Measurements from ENCODE around the gene ATXN7L1.
A peak's percentile ranks its signal among the peaks of the same experiment; 100 is the strongest.

Gene ATXN7L1

DNA sequence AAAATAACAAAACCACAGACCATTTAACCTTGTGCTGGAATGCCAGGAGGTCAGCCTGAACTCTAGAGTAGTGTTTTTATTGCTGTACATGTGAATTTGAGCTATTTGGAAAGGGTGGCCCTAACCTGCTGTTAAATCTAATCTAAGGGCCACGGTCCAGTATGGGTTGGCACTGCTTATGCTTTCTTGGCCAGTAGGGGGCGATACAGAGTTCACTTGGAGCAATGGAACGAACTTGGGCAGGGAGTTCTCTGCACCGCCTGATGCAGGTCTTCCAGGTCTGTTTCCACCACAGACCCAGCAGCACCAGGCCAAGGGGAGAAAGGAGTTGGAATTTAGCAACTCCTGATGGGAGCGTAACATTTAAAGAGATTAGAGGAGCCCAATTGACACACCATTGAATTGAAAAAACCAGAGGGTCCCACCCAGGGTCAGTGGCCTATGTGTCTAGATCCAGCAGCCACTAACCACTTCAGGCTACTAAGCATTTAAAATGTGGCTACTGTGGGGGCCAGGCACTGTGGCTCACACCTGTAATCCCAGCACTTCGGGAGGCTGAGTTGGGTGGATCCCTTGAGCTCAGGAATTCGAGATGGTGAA is 219.4 kb downstream of the ATXN7L1 start:
- DNase-seq (ENCODE audit: extremely low spot score) = peak; percentile 78
- CTCF ChIA-PET = interaction anchor here (0.6 to 1.7 kb wide), 19 partner anchors 9 to 1740 kb away, joined by 3 to 9 read pairs (median 4); no protein-coding TSS in a partner anchor
- POLR2A ChIA-PET = no interaction called here
- no peak for TF ChIP-seq SP1 (IDR thresholded peaks at IDR 0.05)
- TF ChIP-seq CTBP1 (IDR thresholded peaks at IDR 0.05; ENCODE audit: borderline replicate concordance) = no peak
- TF ChIP-seq NFRKB (IDR thresholded peaks at IDR 0.05) = no peak

DNA sequence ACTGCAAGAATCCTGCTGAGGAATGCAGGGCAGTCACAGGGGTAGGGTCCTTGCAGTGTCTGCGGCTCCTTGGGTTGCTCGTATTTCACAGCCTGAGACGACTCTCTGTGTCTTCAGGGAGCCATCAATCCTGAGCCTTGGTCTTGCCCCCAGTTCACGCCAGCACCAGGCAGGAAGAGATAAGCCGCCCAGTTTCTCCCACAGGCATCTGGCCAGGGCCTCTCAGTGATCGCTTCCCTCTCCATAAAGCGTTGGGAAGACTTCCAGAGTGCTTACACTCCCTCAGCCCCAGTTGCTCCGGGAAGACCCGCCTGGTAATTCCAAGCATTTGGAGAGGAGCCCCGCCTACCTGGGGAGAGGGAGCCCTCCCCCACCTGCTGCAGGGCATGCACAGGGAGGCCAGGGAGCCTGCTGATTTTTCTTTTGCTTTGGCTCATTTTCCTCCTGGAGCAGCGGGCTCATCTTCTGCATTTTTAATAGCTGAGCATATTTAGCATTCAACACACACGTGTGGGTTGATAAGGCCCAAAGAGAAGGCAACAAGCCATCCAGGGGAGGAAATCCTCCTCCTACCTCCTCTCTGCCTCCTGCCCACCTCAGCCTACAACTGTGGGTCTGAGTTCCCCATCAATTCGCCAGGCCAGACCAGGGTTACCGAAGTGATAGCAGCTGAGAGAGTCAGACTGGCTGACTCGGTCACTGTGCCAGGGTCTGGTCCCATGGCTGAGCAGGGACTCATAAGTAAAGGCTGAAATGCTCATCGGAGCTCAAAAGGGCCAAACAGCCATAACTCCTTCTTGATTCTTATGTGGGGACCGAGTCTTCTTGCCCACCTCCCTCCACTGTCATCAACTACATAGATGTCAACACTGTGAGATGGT is 220.7 kb downstream of the ATXN7L1 start:
- TF ChIP-seq HDGF (IDR thresholded peaks at IDR 0.05; ENCODE audit: borderline replicate concordance) = no peak
- TF ChIP-seq L3MBTL2 (conservative IDR thresholded peaks at IDR 0.05) = no peak
- TF ChIP-seq ZNF384 (IDR thresholded peaks at IDR 0.05) = no peak
- no peak for TF ChIP-seq FOXK2 (IDR thresholded peaks at IDR 0.05)
- TF ChIP-seq SP1 (IDR thresholded peaks at IDR 0.05) = no peak
- TF ChIP-seq SUZ12 (IDR thresholded peaks at IDR 0.05) = no peak
- no peak for TF ChIP-seq ARNT (IDR thresholded peaks at IDR 0.05)
- ChIA-PET CTCF (interaction anchor here (1.2 to 1.3 kb wide), 4 partner anchors 16 to 386 kb away, joined by 3 to 5 read pairs (median 4); no protein-coding TSS in a partner anchor), POLR2A (no interaction called here)

DNA sequence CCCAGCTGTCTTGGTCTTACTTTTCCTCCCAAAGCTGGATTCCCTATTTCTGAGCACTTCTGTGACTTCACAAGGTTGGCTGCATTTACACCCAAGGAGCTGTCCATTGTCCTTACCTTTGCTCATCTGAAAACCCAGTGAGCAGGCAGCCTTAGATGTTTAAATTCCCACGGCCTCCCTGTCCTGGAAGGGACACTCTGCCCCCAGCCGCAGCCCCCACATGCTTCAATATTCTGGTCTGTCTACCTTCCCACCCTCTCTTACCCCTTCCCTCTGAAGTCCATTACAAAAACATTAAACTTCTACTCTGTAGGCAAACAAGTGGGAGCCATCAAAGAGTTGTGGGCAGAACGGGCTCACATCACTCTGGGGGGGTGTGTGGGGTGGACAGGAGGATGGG is 221.3 kb downstream of the ATXN7L1 start:
- no peak for DNase-seq (ENCODE audit: extremely low spot score)
- POLR2A ChIA-PET = no interaction called here
- TF ChIP-seq NFRKB (IDR thresholded peaks at IDR 0.05) (no peak), LEF1 (IDR thresholded peaks at IDR 0.05; ENCODE audit: borderline replicate concordance) (no peak), BHLHE40 (IDR thresholded peaks at IDR 0.05; ENCODE audit: borderline replicate concordance) (no peak), HDGF (IDR thresholded peaks at IDR 0.05; ENCODE audit: borderline replicate concordance) (no peak), SUZ12 (IDR thresholded peaks at IDR 0.05) (no peak), SP1 (IDR thresholded peaks at IDR 0.05) (no peak), ELF4 (IDR thresholded peaks at IDR 0.05) (no peak), CTBP1 (IDR thresholded peaks at IDR 0.05; ENCODE audit: borderline replicate concordance) (no peak)
- CTCF ChIA-PET = interaction anchor here (1.3 kb wide), 1 partner anchor 387 kb away, joined by 5 read pairs; no protein-coding TSS in a partner anchor

More for the DNA sequence above, 220.7 kb downstream of the ATXN7L1 start:
- DNase-seq (ENCODE audit: extremely low spot score) = no peak

DNA sequence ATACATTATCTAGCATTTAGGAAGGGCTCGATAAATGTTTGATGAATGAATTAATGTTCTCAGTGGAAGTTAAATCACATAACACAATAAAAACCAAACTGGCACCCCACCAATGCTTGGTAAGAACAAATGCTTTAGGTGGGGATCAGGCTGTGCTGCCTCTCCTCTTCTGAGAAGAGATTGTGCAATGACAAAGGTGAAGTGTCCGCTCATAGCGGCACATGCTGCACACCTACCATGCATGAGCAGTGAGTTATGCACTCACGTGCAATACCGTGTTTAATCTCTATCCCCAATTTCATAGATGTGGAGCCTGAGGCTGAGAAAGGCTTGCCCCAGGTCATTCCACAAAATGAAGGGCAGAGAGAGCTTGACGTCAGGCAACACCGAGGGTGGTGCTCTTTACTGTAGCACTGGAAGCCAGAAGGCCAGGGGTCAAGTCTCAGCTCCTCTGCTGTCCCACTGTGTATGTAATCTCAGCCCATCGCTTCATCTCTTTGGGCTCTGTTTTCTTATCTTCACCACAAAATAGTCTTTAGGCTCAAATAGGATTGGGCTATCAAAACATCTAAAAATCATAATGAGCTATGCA is 222.2 kb downstream of the ATXN7L1 start:
- TF ChIP-seq, protein P1, sequence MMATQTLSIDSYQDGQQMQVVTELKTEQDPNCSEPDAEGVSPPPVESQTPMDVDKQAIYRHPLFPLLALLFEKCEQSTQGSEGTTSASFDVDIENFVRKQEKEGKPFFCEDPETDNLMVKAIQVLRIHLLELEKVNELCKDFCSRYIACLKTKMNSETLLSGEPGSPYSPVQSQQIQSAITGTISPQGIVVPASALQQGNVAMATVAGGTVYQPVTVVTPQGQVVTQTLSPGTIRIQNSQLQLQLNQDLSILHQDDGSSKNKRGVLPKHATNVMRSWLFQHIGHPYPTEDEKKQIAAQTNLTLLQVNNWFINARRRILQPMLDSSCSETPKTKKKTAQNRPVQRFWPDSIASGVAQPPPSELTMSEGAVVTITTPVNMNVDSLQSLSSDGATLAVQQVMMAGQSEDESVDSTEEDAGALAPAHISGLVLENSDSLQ (IDR thresholded peaks at IDR 0.05) = no peak
- TF ChIP-seq L3MBTL2 (conservative IDR thresholded peaks at IDR 0.05) (no peak), FOXA1 (IDR thresholded peaks at IDR 0.05) (no peak), NFRKB (IDR thresholded peaks at IDR 0.05) (no peak), BHLHE40 (IDR thresholded peaks at IDR 0.05; ENCODE audit: borderline replicate concordance) (no peak), TARDBP (IDR thresholded peaks at IDR 0.05) (no peak), CTBP1 (IDR thresholded peaks at IDR 0.05; ENCODE audit: borderline replicate concordance) (no peak), ARNT (IDR thresholded peaks at IDR 0.05) (no peak), SUZ12 (IDR thresholded peaks at IDR 0.05) (no peak), SP1 (IDR thresholded peaks at IDR 0.05) (no peak), ELF4 (IDR thresholded peaks at IDR 0.05) (no peak), ZNF384 (IDR thresholded peaks at IDR 0.05) (no peak), FOXK2 (IDR thresholded peaks at IDR 0.05) (no peak), HDGF (IDR thresholded peaks at IDR 0.05; ENCODE audit: borderline replicate concordance) (no peak), FOXM1 (IDR thresholded peaks at IDR 0.05; ENCODE audit: borderline replicate concordance) (no peak), LEF1 (IDR thresholded peaks at IDR 0.05; ENCODE audit: borderline replicate concordance) (no peak)
- POLR2A ChIA-PET = no interaction called here
- no peak for DNase-seq (ENCODE audit: extremely low spot score)
- CTCF ChIA-PET = no interaction called here

DNA sequence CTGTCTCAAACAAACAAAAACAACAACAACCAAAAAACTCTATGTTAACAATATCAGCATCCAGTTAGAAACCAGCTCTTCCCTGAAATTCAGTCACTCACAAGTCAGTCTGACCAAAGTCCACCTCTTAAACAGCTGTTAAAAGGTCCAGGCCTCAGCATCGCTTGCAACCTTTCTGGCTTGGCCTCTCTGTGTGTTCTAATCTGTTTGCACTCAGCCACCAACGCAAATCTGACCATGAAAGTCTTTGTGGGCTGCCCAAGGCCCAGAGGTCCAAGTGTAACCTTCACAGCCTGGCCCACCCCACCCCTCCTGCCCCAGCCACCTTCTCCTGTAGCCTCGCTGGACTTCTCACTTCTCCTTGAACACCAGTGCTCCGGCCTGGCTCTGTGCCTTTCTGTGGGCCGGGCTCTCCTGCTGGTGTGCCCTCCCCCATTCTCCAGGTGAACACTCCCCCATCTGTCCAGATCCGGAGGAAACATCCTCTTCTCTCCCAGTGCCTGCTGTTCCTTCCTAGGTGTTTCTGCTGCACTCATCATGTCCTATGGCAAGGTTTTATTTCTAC is 222.9 kb downstream of the ATXN7L1 start:
- ChIA-PET POLR2A (no interaction called here), CTCF (no interaction called here)
- no peak for TF ChIP-seq FOXA1 (IDR thresholded peaks at IDR 0.05)
- TF ChIP-seq LEF1 (IDR thresholded peaks at IDR 0.05; ENCODE audit: borderline replicate concordance) = no peak
- no peak for TF ChIP-seq BHLHE40 (IDR thresholded peaks at IDR 0.05; ENCODE audit: borderline replicate concordance)
- no peak for TF ChIP-seq FOXM1 (IDR thresholded peaks at IDR 0.05; ENCODE audit: borderline replicate concordance)
- no peak for TF ChIP-seq L3MBTL2 (conservative IDR thresholded peaks at IDR 0.05)
- no peak for TF ChIP-seq FOXK2 (IDR thresholded peaks at IDR 0.05)
- TF ChIP-seq ELF4 (IDR thresholded peaks at IDR 0.05) = no peak
- TF ChIP-seq, protein P1 (IDR thresholded peaks at IDR 0.05) = no peak
- no peak for TF ChIP-seq HDGF (IDR thresholded peaks at IDR 0.05; ENCODE audit: borderline replicate concordance)
- no peak for TF ChIP-seq SP1 (IDR thresholded peaks at IDR 0.05)
- TF ChIP-seq TARDBP (IDR thresholded peaks at IDR 0.05) = no peak
- TF ChIP-seq NFRKB (IDR thresholded peaks at IDR 0.05) = no peak
- TF ChIP-seq ZNF384 (IDR thresholded peaks at IDR 0.05) = no peak
- TF ChIP-seq ARNT (IDR thresholded peaks at IDR 0.05) = no peak
- TF ChIP-seq SUZ12 (IDR thresholded peaks at IDR 0.05) = no peak
- no peak for DNase-seq (ENCODE audit: extremely low spot score)

All from HEK293T (cell line).